HG02610 (cell line): ENCODE measurements around the gene OR52A1.
"Not testable (repeated sequence)": the region's sequence is repeated elsewhere in the genome, so short reads cannot be mapped to it uniquely, and the experiment has no call there.

ENCODE experiments used
- ATAC-seq: cut with Tn5 transposase; IDR thresholded peaks from one replicate; pipeline ENCODE4 v1.9.1; 2021; ENCODE audit warnings: mild to moderate bottlenecking, moderate library complexity; ENCODE audit not compliant: unreplicated experiment

OR52A1 gene

DNA sequence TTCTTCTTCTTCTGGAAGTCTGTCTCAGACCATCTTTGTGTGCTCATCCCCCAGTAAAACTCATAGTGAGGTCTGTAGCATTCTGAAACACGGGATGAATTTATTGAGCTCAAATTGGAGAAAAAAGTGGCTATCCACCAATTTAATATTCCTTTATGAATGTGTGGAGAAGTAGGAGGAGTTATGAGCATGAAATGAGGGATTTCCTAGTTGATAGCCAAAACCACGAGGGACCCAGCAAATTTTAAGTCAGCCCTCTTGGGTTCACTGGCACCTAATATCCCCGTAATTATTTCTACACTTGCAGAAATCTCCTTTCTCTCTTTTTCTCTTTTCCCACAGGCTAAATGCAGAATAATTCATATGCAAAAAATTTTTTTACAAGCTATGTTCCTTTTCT lies at the start of gene OR52A1:
OR52A1 (minus strand) TSS at position 101 of the 400 bp plus-strand sequence. CDS start 2,388 bp downstream, outside the sequence.
- ATAC-seq = no peak

DNA sequence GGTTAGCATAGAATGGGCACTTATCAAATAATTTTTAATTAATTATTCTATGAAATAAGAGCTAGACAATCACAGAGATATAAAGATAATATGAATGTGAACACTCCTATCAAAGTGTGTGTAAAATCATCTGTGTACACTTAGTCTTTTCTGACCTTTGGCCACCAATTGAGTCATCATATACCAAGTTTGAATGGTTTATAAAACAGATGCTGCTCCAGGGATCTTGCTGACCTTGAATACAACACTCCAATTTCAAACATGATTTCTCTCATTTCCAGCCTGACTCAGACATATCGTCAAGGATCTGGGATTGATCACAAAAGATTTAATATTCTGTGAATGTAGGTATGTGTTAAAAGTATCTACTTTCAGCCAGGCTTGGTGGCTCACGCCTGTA lies 48.8 kb upstream of the OR52A1 start:
- no peak for ATAC-seq

DNA sequence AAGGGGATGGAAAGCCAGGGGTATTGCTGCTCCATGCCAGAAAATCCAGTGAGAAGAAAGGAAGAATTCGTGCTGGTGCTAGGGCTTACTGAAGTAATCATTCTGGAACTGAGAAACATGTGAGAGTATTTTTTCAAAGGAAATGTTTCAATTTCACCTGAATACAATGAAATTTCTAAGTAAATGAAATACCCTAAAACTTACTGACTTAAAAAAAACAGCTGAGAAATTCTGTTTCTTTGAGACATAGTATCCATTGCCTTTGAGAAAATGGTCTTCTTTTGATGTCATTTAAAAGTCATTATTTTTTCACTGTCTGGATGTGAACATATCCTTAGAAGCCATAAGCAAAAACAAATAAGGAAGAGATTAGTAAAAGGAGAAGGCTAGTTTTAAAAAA lies 46.0 kb upstream of the OR52A1 start, which contains the start of gene OR51V1:
OR51V1 (minus strand) TSS at position 101 of the 400 bp plus-strand sequence; CDS start at position 101, 0 bp downstream.
- ATAC-seq = no peak

DNA sequence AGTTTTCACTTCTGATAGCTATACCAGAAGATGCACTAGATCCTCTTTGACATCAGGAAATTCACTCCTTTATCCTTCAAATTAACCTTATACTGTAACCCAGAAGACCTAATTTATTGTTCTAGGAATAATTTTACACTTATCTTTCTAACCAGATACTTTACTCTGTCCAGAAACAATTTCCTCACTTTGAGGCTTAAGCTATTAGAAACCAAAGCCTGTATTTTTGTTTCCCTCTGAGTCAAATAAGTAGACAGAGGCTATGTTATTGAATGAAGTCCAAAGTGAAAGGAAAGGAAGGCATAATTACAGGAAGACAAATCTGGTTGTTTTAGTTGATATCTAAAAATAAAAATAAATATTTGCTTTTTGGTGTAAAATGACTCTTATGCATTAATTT lies 43.7 kb upstream of the OR52A1 start:
- ATAC-seq = no peak

DNA sequence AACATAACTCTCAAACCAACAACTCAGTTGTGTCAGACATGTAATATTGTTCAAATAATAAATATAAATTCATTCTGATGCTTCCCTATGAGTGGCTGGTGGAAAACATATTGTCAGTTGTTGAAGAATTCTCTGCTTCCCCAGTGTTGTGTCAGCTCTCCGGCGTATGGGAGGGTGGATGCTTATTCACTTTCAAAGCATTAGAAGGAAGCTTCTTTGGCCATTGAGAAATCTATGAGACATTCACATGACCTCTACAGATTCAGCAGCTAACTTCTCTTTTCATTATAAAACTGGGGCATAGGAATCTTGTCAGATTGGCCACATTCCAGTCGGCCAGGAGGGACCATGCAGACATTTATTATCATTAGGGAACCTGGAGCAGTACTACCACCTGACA lies 43.0 kb upstream of the OR52A1 start:
- ATAC-seq = no peak

DNA sequence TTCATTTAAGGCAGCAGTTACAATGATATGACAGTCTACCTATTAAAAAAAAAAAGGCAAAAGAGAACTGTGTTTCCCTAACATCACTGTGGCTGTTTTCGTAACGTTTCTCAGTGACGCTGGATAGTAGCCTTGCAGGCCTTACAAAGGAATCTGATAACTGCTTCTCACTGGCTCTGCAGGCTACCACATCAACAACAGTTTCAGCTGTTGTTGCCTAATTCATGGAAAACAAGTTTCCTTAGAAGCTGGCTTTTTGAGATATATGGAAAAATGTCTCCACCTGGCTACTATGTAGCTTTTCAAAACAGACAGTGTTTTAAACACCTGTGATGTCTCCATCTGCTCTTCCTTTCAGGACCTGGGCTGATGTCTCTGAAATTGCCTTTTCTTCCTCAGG lies 42.2 kb upstream of the OR52A1 start:
- ATAC-seq = no peak

DNA sequence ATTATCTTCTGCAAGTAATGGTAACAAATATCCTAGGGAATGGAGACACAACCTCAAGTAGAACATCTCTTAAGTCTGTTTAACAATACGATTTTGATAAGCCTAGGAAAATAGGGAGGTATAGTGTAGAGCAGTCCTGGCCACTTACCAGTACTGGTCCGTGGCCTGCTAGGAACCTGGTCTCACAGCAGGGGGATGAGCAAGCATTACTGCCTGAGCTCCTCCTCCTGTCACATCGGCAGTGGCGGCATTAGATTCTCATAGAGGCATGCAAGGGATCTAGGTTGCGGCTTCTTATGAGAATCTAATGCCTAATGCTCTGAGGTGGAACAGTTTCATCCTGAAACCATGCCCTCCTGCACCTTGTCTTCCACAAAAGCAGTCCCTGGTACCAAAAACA lies 41.5 kb upstream of the OR52A1 start:
- ATAC-seq = no peak

DNA sequence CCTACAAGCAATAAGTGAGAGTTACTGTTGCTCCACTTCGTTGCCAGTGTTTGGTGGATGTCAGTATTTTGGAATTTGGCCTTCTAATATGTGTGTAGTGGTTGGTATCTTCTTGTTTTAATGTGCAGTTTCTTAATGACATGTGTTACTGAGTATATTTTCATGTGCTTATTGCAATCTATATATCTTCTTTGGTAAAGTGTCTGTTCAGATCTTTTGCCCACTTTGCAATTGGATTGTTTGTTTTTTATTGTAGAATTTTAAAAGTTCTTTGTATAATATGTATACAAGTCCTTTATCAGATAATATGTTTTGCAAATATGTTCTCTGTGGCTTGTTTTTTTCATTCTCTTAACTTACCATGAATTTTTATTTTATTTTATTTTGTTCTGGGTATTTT lies 38.2 kb upstream of the OR52A1 start:
- ATAC-seq = no peak

DNA sequence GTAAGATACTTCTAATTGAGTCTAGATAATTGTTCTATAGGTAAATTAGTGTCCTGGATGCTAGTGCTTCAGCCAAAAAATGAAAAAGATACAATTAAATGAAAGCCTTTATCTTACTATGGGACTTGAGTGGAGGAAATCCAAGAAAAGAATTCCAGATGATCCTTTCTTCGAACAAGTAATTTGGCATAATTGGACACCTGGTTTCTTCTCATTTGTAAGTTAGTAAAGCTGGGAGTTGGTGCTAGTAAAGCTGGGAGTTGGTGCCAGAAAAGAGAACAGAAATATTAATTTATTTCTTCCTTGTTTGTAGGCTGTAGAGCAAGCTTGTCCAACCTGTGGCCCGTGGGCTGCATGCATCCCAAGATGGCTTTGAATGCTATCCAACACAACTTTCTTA lies 33.6 kb upstream of the OR52A1 start:
- ATAC-seq = no peak

DNA sequence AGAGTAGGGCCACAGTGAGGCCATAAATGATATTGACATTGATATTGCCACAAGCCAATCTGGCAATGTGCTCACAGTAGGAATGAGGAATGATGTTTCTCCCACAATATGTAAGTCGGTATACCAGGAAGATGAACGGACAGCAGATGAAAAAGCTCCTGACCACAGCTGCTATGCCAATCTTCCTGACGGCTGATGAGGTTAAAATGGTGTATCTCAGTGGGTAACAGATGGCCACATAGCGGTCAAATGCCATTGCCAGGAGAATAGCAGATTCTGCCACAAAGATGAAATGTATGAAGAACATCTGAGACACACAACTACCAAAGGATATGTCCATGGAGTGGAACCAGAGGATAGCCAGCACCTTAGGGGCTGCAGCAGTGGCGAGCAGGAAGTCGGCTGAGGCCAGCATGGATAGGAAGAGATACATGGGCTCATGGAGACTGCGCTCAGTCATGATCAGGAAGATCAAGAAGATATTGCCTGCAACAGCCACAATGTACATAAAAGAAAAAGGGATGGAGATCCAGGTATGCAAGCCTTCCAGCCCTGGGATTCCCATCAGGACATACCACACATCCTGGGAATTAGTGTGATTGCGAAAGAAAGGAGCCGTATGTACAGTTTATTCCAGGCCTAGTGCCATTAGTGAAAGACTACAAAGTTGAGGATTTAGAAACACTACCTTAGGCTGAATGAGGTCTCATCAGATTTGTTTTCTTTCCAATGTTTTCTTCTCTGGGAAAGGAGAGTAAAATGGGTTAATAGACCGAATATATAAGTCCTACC lies 23.7 kb upstream of the OR52A1 start:
- ATAC-seq = no peak

DNA sequence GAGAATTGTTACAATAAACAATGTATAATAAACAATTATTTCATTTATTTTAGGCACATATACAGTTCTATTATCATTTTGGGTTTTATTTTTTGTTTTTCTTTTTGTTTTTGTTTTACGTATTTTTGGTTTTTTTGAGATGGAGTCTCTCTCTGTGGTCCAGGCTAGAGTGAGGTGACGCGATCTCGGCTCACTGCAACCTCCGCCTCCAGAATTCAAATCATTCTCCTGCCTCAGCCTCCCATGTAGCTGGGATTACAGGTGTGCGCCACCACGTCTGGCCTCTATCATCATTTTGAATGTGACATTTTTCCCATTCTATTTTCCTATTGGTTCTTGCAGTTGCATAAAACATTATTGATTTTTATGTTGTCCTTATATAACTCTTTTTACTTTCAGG lies 20.4 kb upstream of the OR52A1 start:
- no peak for ATAC-seq

DNA sequence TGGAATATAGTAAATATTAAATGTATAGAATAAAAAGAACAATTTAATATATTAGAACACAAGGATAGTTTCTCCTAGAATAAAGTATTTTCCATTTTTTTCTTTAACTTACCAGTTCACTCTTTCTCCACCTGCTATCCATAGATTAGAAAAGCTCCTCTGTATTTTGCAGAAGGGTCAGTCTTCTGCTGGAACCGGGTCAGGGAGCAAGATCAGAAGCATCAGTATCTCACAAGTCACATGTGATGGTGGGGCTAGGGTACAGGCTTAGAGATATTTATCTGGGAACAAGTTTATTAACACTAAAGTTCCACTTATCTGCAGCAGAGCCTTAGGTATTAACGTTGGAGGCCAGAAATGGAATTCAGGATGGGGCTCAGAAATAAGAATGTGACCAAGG lies 17.3 kb upstream of the OR52A1 start:
- no peak for ATAC-seq

DNA sequence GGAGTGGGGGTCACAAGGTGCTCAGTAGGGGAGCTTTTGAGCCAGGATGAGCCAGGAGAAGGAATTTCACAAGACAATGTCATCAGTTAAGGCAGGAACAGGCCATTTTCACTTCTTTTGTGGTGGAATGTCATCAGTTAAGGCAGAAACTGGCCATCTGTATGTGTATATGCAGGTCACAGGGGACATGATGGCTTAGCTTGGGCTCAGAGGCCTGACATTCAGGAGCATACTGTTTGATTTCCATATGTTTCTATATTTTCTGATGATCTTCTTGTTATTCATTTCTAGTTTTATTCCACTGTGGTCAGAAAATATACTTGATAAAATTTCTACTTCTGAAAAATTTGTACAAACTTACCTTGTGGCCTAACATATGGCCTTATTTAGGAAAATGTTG lies 11.3 kb upstream of the OR52A1 start:
- ATAC-seq = not testable (repeated sequence)

DNA sequence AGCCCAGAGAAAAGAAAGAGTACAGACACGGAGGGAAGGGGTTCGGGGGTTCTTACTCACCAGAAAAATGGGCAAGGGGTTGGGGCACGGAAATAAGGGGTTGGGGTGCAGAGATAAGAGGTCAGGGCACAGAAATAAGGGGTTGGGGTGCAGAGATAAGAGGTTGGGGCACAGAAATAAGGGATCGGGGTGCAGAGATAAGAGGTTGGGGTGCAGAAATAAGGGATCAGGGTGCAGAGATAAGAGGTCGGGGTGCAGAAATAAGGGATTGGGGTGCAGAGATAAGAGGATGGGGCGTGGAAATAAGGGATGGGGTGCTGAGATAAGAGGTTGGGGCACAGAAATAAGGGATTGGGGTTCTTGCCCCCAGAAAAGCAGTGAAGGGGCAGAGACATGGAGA lies 10.2 kb upstream of the OR52A1 start:
- not testable (repeated sequence) for ATAC-seq

DNA sequence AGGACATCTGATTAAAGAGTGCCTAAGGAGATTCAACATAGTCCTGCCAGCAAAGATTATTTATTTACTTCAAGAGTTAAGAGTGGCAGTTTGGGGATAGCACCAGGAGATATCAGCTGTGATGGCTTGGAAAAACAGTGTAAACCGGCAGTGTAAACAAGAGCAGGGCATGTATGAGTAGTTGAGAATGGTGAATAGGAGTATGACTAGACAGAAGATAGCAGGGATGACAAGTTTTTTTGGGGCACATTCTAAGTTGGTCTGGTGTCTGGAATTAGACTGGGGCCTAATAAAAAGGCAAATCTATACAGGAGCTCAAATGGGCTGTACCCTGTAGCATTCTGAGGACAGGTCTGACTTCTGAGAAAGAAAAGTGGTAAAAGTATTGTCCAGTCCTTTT lies 6.5 kb upstream of the OR52A1 start:
- not testable (repeated sequence) for ATAC-seq

DNA sequence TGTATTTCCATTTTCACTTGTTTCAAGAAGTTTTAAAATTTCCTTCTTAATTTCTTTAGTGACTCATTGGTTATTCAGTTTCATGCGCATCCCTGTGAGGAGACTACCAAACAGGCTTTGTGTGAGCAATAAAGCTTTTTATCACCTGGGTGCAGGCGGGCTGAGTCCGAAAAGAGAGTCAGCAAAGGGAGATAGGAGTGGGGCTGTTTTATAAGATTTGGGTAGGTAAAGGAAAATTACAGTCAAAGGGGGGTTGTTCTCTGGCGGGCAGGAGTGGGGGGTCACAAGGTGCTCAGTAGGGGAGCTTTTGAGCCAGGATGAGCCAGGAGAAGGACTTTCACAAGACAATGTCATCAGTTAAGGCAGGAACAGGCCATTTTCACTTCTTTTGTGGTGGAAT lies 5.7 kb upstream of the OR52A1 start:
- not testable (repeated sequence) for ATAC-seq

DNA sequence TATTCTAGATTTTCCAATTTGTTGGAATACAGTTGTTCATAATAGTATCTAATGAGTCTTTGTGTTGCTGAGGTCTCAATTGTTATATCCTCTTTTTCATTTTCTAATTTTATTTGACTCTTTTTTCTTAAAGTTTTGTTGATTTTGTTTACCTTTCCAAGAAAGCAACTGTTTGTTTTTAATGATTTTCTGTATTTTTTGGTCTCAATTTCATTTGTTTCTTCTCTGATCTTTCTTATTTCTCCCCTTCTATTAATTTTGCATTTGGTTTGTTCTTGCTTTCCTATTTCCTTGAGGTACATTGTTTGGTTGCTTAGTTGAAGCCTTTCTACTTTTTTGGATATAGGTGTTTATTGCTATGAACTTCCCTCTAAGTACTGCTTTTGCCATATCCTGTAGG lies 5.2 kb upstream of the OR52A1 start:
- no peak for ATAC-seq

DNA sequence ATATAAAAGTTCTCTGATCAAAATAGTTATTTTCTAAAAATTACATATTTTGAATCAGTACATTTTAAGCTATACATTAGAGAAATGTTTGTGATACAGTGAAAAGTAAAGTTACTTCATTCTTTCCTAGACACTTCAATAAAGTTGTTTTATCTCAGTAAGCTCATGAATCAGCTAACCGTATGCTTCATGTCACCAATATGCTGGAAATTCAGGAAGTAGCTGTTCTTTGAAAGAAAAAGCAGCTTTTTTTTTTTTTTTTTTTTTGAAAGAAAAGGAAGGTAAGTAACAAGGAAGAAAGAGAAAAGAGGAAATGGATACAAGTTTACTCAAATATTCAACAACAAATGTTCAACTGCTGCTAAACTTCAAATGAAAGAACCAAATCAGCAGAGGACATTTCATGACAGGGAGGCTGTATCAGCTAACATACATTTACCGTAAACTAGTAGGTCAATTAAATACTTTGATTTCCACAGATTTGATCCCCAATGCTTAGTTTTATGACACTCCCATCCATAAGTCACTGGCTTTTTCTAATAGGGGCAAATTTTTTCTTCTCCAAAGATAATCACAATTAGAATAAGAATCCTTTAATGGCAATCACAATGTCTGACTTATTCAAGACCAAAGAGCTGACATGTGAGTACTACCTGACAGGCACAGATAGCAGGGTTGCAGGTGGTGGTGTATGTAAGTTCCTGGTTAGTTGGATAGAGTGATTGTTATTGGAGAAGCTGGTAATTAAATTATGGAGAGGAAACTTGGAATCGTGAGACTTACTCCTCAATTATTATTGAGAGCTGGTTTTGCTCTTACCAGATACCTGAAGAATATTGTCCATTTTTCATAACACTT lies 754 bp downstream of the OR52A1 start:
- ATAC-seq = no peak

DNA sequence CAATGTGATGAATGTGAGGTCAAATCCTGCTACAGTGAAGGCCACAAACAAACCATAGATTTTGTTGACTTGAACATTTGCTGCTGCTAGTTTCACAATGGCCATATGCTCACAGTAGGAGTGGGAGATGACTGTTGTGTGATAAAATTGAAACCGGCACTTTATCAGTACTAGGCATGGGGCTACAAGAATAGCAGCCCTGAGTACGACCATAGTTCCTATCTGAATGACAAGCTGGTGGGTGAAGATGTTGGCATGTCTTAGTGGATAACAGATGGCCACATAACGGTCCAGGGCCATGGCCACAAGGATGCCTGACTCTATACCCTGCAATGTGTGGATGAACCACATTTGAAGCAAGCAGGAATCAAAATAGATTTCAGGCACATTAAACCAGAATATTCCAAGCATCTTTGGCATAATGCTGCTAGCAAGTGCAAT lies 2.8 kb downstream of the OR52A1 start:
- ATAC-seq = no peak

DNA sequence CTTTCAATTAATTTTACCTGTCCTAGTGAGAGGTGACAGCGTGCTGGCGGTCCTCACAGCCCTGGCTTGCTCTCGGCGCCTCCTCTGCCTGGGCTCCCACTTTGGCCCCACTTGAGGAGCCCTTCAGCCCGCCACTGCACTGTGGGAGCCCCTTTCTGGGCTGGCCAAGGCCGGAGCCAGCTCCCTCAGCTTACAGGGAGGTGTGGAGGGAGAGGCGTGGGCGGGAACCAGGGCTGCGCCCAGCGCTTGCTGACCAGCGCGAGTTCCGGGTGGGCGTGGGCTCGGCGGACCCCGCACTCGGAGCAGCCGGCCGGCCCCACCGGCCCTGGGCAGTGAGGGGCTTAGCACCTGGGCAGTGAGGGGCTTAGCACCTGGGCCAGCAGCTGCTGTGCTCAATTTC lies 10.4 kb downstream of the OR52A1 start:
- not testable (repeated sequence) for ATAC-seq

DNA sequence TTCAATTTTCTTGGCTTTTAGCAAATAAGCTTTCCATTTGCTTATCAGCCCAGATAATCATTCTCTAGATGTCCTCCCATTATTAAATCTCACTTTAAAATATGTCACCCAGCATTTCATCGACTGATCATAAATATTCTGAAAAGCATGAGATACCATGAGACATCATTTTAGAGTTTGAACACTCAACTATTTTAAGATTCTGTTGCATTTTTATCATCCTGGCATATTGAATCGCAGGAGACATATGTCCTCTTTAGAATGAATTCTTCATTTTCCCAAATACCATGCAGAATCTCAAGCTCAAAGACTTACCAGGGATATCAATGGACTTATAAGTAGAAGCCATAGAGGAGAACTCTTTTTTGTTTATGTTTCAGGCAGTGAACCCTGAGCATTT lies 16.6 kb downstream of the OR52A1 start, which contains the start of gene OR52A5:
OR52A5 (minus strand) TSS at position 361 of the 400 bp plus-strand sequence. CDS start 5,714 bp downstream, outside the sequence.
- no peak for ATAC-seq

DNA sequence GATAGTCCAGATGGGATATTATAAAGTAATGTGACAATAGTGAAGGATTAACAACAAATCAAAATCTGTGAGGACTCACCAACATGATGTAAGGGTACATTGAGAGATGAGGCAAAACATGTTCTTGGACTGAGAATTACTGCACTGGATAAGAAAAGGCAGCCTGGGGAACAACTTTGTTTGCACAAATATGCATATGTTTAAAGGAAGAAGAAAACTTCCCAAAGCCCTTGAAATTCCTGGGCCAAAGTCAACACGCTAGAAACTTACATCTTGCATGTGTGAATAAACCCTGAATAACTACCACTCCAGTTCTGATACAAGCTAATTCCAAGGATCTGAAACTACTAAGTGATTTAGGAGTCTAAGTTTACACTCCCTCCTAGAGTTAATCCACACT lies 17.5 kb downstream of the OR52A1 start:
- no peak for ATAC-seq
